Measurements from ENCODE around the gene MED13.
A peak's percentile ranks its signal among the peaks of the same experiment; 100 is the strongest.

Gene MED13, protein sequence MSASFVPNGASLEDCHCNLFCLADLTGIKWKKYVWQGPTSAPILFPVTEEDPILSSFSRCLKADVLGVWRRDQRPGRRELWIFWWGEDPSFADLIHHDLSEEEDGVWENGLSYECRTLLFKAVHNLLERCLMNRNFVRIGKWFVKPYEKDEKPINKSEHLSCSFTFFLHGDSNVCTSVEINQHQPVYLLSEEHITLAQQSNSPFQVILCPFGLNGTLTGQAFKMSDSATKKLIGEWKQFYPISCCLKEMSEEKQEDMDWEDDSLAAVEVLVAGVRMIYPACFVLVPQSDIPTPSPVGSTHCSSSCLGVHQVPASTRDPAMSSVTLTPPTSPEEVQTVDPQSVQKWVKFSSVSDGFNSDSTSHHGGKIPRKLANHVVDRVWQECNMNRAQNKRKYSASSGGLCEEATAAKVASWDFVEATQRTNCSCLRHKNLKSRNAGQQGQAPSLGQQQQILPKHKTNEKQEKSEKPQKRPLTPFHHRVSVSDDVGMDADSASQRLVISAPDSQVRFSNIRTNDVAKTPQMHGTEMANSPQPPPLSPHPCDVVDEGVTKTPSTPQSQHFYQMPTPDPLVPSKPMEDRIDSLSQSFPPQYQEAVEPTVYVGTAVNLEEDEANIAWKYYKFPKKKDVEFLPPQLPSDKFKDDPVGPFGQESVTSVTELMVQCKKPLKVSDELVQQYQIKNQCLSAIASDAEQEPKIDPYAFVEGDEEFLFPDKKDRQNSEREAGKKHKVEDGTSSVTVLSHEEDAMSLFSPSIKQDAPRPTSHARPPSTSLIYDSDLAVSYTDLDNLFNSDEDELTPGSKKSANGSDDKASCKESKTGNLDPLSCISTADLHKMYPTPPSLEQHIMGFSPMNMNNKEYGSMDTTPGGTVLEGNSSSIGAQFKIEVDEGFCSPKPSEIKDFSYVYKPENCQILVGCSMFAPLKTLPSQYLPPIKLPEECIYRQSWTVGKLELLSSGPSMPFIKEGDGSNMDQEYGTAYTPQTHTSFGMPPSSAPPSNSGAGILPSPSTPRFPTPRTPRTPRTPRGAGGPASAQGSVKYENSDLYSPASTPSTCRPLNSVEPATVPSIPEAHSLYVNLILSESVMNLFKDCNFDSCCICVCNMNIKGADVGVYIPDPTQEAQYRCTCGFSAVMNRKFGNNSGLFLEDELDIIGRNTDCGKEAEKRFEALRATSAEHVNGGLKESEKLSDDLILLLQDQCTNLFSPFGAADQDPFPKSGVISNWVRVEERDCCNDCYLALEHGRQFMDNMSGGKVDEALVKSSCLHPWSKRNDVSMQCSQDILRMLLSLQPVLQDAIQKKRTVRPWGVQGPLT (N-terminal part only)

DNA sequence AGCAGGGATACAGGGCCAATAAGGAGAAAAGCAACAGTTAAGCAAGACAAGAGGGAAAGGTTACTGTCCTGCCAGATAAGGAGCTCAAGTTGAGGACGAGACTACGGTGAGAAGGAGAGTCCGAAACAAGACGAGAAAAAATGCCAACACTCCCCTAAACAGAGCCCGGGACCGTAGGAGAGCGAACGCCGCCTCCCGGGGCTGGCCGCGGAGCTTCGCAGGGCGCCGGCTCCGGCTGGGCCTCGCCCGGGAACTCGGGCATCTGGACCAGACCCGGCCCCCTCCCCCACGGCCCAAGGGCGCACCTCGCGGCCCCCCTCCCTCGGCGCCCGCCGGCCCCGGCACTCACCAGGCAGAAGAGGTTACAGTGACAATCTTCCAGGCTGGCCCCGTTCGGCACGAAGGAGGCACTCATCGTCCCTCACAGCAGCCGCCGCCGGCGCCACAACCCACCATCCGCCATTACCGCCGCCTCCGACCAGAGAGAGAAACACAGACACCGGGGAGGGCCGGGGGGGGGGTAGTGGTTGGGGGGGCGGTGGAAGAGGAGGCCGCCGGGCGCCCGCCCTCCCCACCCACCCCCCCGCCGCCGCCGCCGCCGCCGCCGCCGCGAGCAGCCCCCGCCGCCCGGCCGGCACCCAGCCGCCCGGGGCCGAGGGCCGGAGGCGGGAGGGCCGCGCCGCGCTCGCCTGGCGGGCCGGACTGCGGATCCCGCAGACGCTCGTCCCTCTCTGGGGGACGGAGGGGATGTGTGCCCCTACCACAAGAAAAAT is at the start of gene MED13:
Gene MED13, minus strand, starts transcription at position 488 of the 773 bp plus-strand sequence. Its CDS starts 73 bp downstream, at position 415.
- DNase-seq = peak; percentile 55

DNA sequence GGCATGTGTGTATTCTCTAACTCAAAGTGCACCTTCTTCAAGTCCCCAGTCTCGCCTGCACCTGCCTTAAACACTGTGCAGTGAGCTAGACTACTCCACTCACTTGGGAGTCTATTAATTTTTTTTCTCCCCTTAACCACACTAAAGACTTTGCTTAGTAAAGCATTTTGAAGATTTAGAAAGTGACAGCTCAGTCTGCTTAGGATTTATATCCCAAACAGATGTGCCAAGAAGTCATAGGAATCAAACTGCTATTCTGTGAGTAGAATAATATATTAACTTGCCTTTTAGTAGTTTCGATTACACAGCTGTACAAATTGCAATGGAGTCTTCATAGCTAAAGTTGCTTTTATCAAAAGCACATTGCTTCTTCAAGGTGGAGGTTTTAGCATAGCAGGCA is 47.2 kb upstream of the MED13 start:
- DNase-seq = no peak

DNA sequence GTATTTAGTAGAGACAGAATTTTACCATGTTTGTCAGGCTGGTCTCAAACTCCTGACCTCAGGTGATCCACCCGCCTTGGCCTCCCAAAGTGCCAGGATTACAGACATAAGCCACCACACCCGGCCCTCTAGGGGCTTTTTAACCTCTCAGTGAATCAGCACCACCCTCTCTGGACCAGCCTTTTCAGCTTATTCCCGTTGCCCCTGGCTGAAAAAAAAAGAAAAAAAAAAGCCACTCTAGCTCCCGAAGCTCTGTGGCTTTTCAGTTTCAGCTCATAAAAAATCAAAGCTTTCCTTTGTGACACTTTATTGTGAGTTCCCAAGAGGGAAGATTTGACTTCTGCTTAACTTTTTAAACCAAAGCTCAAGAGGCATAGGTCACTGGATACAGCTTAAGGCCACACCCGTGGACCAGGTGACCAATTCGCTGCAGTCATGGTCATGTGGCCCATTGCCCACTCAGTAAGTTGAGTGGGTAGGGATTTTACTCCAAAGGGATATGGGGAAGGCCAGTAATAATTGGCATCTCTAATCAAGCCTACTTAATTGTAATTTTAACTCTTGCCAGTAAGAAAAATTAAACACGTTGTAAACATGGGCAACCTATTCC is 46.6 kb upstream of the MED13 start:
- DNase-seq = no peak

DNA sequence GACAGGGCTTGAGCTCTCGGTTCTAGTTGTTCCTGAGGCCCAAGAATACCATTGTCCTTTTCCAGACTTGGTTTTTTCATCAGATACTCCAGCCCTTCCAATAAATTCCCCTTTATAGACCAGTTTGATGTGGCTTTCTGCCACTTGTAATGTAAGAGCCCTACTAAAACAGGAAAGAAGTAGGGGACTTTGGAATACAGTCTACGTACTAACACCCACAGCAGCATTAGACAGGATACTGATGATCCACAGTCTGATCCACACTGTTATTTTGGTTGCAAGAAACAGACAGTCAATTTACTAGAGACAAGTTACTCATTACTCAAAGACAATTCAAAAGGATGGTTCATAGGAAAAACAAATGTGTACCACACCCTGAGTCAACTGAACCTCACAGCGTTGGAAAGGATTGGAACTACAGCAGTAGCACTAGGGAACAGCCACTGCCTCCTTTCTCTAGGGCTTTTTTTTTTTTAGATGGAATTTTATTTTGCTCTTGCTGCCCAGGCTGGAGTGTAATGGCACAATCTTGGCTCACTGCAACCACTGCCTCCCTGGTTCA is 45.9 kb upstream of the MED13 start:
- DNase-seq = no peak

DNA sequence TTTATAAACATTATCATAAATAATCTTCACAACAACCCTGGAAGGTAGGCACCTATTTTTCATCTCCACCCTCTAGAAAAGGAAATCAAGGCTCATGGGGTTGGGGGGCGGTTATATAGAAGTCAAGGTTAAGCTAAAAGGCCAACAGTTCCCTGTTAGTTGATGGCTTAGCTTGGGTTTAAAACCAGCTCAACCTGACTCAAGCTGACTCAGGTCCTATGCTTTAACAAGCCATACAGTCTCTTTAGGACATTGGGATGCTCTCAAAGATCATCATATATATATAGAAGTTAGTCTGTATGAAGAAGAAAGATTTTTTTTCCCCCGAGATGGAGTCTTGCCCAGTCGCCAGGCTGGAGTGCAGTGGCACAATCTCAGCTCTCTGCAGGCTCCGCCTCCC is 44.8 kb upstream of the MED13 start:
- no peak for DNase-seq

DNA sequence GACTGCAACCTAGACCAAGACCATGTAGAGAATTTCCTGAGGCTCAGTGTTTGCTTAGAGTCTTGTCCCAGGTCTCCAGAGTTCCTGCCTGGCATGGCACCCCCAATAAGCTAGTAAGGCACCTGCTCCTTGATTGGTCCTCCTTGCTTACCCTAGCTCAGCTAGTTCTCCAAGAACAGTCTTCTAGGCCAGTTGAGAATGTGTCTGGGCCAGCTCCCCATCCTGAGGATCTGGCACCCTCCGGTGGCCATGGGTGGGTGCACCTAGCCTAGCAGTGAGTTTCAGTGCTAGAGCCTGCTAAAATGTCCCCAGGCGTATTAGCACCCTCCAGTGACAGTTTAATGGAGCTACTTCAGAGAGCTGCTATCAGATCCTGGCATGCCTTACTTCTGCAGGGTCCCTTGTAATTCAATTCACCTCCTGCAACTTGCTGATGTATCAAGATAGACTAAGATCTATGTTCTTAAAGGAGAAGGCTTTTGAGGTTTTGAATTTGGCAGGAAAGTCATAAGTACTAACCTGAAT is 44.4 kb upstream of the MED13 start:
- peak; percentile 40 for DNase-seq

DNA sequence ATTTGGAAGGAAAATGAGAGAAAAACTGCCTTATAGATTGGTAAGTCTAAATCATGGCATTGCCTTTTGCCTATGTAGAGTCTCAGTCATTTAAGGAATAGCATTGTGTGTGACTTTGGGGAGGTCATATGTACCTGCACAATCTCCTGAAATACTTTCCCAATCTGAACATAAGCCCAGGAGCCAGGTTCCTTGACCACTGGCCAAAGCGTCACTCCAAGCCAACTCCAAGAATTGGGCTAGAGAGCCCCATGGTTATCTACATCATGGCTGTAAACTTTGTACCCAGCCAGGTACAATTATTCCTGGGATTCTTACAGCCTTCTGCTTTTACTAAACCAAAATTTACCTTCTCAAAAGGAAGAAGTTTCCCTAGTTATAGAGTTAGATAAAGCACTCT is 40.8 kb upstream of the MED13 start:
- no peak for DNase-seq

DNA sequence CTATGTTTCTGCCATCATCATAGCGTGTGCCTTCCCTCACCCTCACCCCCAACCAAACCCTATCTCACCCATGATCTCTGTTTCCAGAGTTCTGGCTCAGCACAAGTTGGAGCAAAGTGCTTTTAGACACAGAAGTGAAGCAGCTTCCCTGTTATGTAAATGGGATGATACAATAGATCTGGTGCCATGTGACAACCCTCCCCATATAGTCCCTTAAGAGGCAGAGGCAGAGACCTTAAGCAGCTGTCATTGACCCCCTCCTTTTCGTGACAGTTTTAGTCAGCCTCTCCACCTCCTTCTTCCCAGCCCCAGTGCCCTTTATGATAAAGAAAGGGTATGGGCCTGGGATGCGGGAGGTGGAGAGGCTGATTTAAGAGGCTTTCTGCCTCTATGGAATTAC is 40.3 kb upstream of the MED13 start:
- no peak for DNase-seq

DNA sequence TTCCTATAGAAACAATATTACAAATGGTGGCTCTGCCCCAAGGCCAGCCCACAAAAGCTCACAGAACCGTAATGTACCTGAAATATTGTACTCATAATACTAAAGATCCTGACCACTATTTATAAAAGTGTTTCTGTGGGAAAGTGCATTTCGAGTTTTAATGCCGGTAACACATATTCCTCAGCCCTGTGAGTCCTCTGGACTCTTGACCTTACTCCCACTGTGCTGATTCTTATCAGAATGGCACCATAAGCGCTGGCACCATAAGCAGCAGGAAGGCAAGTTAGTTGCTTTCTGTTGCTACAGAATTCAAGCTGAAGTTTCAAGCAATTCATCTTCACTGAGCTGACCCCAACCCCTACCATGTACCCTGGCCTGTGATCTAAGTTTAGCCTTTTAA is 36.4 kb upstream of the MED13 start:
- no peak for DNase-seq

DNA sequence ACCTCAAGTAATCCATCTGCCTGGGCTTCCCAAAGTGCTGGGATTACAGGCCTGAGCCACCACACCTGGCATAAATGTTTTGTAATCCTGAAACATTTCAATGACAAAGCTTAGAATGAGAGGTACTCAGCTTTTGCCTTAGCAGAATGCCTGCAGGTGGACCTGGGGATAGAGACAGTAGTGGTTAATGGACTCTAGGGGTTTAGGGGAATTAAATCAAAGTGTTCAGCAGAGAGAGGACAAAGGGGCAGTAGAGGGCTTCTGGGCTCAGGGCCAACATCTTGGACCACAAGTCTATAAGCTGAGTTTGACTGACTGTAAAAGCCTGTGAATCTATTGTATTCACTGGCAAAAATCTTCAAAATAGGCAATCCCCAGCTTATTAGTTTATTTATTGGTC is 36.0 kb upstream of the MED13 start:
- DNase-seq = no peak

DNA sequence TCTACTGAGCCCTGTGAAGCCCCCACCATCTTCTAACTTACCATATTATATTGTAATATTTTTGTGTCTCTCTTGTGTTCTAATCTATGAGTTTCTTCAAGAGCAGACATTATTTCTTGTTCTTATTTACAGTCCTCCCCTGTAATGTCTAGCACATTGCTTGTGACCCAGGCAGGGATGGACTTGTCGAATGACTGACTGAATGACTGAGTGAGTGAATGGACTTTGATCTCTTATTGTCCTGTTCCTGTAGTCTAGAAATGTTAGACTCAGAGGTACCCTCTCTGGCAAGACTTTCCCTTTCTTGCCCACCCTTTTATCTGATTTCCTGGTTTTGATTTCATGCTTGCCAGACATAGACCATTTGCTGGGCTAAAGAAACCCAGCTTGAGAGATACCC is 35.0 kb upstream of the MED13 start:
- no peak for DNase-seq

DNA sequence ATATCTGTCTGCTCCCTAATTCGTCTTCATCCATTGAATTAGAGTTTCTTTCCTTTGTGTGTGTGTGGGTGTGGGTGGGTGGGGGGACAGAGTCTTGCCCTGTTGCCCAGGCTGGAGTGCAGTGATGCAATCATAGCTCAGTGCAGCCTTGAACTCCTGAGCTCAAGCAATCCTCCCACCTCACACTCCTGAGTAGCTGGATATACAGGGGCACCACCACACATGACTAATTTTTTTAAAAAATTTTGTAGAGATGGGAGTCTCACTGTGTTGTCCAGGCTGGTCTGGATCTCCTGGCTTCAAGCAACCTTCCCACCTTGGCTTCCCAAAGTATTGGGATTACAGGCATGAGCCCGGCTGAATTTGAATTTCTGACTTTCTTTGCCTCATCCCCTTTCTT is 34.5 kb upstream of the MED13 start:
- DNase-seq = no peak

DNA sequence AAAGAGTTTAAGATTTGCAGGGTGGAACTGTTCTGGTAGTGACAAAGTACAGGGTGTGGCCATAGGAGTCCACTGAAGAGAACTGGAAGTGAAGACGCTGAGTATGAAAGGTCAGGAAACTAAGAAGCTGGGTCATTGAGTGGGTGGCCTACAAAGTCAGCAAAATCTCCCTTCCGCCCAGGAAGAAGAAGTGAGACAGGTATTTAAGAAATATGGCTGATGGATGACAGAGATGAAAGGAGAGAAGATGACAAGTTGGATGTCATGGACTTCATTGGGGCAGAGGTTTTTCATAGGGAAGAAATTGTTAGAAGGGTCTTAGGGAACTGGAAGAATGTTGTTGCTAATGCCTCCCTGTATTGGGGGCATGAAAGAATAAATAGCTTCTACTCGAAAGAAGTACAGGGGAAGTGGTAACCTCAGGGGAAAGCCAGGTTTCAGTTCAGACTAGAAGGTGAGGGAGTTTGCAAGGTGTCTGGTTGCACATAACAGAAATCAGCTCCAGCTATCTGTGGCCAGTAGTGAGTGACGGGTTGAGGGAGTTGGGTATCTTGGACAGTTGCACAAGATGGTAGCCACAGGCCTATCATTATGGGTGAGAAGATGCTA is 33.6 kb upstream of the MED13 start:
- no peak for DNase-seq

DNA sequence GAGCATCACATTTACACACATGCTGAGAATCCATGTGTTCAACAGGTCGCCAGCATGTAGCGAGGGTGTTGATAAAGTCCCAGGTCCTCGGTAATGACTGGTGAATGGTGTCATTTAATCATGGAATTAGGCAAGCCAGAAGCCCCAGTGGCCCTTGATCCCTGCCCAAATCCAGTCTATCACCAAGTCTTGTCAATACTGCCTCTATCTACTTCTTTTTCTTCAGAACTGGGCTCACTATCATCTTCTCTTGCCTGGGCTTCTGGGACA is 31.3 kb upstream of the MED13 start:
- no peak for DNase-seq

DNA sequence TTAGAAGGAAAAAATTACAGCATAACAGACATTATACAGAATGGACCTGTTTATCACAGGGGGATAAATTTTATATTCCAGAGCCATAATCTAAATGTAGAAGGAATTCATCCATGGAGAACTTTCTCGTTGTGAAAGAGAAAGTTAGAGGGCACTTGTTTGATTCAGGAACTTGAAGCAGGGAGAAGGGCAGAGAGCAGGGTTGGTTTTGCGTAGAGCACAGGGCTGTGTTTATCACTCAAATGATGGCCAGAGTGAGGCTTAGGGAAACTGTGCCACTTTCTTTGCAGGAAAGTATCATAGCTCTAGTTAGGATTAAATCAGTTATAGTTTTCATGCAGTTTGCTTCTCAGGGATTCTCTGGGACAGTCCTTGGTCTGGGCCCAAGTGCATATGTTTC is 29.1 kb upstream of the MED13 start:
- no peak for DNase-seq

DNA sequence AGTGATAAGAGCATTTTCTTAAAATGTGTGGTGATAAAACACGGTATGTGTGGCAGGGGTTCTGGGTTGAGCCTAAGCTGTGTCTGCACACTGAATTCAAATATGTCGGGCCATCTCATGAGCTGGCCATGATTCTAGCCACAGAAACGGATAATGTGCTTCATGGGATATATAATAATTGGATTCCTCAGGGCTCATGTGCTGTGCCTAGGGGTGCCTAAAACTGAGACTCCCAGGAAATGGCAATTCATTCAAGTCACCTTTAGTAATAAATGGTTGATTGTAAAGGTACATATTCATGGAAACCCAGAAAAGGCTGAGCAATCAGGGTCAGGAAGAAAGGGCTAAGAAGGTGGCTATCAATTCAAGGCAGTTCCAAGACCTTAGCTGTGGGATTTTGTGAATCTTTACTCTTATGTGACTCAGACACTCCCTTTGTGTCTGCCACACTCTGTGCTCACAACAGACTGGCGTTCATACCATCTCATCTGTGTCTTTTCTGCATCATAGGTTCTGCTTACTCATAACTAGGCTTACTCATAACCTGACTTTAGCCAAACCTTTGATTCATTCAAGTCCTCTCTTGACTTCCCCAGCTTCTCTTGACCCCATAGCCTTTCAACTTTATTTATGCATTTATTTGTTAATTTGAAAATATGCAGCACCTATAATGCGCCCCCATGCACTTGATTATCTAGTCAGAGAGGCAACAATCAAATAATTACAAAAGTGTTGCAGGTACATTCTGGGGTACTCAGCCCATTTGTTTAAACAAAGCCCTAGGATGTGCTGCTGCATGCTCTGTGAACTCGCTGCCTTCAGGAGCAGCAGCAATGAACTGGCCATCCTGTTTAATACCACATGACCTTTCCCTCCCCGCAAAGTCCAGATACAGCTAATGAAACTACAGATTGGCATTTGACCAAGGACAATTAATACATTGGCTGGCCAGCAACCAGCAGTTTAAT is 28.4 kb upstream of the MED13 start:
- DNase-seq = no peak

DNA sequence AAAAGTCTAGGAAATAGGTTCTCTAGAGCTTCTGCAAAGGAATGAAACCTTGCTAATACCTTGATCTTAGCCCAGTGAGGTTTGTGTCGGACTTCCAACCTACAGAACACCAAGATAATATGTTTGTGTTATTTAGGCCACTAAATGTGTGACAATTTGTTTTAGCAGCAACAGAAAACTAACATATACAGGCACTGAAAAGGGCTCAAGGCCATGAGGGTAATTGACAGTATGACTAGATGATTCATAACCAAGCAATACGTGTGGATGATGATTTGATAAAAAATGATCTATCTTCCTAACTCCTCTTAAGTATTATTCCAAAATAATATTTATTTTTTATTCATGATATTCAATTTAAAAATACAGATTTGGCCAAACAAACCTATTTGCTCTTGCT is 27.7 kb upstream of the MED13 start:
- DNase-seq = no peak

DNA sequence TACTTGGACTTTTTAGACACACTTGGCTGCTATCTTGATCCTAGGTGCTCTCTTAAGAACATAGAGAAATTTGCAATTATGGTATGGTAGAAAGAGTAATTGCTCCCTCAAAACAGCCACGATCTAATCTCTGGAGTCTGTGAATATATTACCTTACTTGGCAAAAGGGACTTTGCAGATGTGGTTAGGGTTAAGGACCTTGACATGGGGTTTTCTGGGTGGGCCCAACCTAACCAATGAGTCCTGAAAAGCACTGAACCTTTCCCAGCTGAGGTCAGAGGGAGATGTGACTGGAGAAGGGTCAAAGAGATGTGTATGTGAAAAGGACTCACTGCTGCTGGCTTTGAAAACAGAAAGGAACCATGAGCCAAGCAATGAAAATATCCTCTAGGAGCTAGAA is 26.7 kb upstream of the MED13 start:
- DNase-seq = no peak

DNA sequence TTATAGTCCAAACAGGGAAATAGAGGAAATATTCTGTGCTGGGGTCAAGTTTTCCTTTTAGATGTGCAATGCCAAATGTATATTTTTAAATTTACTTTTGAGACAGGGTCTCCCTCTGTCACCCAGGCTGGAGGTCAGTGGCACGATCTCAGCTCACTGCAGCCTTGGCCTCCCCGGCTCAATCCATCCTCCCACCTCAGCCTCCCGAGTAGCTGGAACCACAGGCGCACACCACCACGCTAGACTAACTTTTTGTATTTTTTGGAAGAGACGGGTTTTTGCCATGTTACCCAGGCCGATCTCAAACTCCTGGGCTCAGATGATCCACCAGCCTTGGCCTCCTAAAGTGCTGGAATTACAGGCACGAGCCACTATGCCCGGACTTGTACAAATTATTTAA is 25.8 kb upstream of the MED13 start:
- DNase-seq = no peak

Data from activated naive CD4-positive, alpha-beta T cell treated with anti-CD3 and anti-CD28 coated beads, Interleukin-2, amount 50 U/mL, for 16 hours (primary cell).